SK-N-MC (cell line): Measurements from ENCODE around the gene CSNK2B.

ENCODE experiments used
- EZH2 ChIP-seq: fragments of 200-600 bp; sonication (generic); IDR thresholded peaks from one replicate; pipeline ENCODE4 v1.6.1; 2017; ENCODE audit warnings: antibody characterized with exemption
- POLR2AphosphoS5 ChIP-seq: IDR thresholded peaks from 2 replicates; pipeline ENCODE4 v1.6.1; 2012; ENCODE audit warnings: mild to moderate bottlenecking, low read depth, low read length, borderline replicate concordance

DNA sequence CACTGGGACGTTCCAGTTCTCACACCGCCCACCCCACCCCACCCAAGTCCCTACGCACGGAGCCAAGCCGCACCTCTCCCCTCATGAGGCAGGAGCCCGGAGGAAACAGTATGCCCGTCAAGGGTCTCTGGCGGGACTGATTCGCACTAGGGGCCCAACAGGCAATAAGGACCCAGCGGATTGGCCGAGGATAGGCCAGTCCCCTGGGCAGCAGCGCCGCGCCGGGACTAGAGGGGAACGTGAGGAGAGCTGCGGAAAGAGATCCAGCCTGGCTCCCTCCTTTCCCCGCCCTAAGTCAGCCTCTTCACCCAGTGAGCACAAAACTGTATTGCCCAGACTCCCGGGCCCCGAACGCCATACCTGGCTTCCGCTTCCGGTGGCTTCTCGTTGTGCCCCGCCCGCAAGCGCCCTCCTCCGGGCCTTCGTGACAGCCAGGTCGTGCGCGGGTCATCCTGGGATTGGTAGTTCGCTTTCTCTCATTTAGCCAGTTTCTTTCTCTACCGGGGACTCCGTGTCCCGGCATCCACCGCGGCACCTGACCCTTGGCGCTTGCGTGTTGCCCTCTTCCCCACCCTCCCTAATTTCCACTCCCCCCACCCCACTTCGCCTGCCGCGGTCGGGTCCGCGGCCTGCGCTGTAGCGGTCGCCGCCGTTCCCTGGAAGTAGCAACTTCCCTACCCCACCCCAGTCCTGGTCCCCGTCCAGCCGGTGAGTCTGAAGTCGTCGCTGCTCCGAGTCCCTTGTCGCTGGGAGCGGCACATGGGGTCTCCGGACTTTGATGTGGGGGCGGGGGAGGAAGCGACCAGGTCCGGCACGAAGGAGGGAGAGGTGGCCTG, at the start of gene CSNK2B:
- TF ChIP-seq EZH2 (no peak), POLR2AphosphoS5 (peak; percentile 83)
